NCI-H187 (cell line): ENCODE results near the gene TOR1A.

ENCODE experiments used
- DNase-seq, 2 experiments: peaks; one replicate each; lab custom pipeline; 2025; lab: John Stamatoyannopoulos, UW

TOR1A gene

GRCh38 chr9:129823935-129824601 lies at the start of gene TOR1A:
TSS of gene TOR1A (minus strand) at chr9:129824136. CDS start at chr9:129824085, 51 bp downstream.
- DNase-seq: peak; percentile 57 to 69

GRCh38 chr9:129871046-129871445 lies 47.1 kb upstream of the TOR1A start:
- DNase-seq: no peak

- DNase-seq: no peak
Measured at GRCh38 chr9:129869585-129870501, 45.9 kb upstream of the TOR1A start.

- no peak for DNase-seq
Measured at GRCh38 chr9:129868872-129869486, 45.0 kb upstream of the TOR1A start.

- DNase-seq: no peak
Measured at GRCh38 chr9:129868023-129868871, 44.3 kb upstream of the TOR1A start.

- DNase-seq: no peak
Measured at GRCh38 chr9:129867136-129868022, 43.4 kb upstream of the TOR1A start.

- no peak for DNase-seq
Measured at GRCh38 chr9:129866394-129867135, 42.6 kb upstream of the TOR1A start.

GRCh38 chr9:129865668-129866320 lies 41.9 kb upstream of the TOR1A start:
- DNase-seq: no peak

- no peak for DNase-seq
Measured at GRCh38 chr9:129864991-129865647, 41.2 kb upstream of the TOR1A start.

- no peak for DNase-seq
Measured at GRCh38 chr9:129863059-129863690, 39.2 kb upstream of the TOR1A start.

- no peak for DNase-seq
Measured at GRCh38 chr9:129861447-129861827, 37.5 kb upstream of the TOR1A start.

GRCh38 chr9:129860653-129861446 lies 36.9 kb upstream of the TOR1A start:
- DNase-seq: no peak

- no peak for DNase-seq
Measured at GRCh38 chr9:129858167-129858962, 34.4 kb upstream of the TOR1A start.

- DNase-seq: no peak
Measured at GRCh38 chr9:129857207-129857606, 33.3 kb upstream of the TOR1A start.

GRCh38 chr9:129854588-129855110 lies 30.7 kb upstream of the TOR1A start:
- DNase-seq: no peak

- DNase-seq: no peak
Measured at GRCh38 chr9:129853614-129854013, 29.7 kb upstream of the TOR1A start.

GRCh38 chr9:129852579-129852978 lies 28.6 kb upstream of the TOR1A start:
- no peak for DNase-seq
